ENCODE data around the gene FHOD3. TPM values are rescaled to one million over a fixed set of nuclear protein-coding genes. Genes with fewer than 3 reads are reported as not detected.

The FHOD3 gene
- total and polyA plus RNA-seq, 7 donors, result 5.4 to 98.2 (median 20.2) TPM

DNA sequence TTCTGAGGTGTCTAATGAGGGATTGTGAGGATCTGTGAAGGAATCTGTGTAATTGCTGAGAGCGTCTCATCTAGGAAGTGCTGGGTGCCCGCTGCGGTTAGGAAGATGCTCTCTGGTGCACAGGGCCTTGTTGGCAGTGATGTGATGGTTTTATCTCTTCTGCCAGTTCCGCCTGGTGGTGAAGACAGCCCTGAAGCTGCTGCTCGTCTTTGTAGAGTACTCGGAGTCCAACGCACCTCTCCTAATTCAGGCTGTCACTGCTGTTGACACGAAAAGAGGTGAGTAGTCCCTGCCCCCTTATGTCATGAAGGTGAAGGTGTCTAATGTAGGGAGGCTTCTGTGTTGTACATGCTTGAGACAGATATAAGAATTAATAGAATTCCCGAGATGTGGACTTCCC, 297.1 kb downstream of the FHOD3 start:
- DNase-seq, result no peak
- Histone ChIP-seq H3K27me3 (ENCODE audit: insufficient read depth in 3 of 3, low read length in 2 of 3) (no peaks in the 10 kb centered on the region), H3K9me3 (no peaks in the 10 kb centered on the region), H3K27ac (no peak overlapping the region), H3K36me3 (ENCODE audit: insufficient read depth in 1 of 2, low read depth in 1 of 2) (no peaks in the 10 kb centered on the region), H3K4me3 (no peak overlapping the region), H3K4me1 (no peaks in the 10 kb centered on the region)
- TF ChIP-seq, protein P1, sequence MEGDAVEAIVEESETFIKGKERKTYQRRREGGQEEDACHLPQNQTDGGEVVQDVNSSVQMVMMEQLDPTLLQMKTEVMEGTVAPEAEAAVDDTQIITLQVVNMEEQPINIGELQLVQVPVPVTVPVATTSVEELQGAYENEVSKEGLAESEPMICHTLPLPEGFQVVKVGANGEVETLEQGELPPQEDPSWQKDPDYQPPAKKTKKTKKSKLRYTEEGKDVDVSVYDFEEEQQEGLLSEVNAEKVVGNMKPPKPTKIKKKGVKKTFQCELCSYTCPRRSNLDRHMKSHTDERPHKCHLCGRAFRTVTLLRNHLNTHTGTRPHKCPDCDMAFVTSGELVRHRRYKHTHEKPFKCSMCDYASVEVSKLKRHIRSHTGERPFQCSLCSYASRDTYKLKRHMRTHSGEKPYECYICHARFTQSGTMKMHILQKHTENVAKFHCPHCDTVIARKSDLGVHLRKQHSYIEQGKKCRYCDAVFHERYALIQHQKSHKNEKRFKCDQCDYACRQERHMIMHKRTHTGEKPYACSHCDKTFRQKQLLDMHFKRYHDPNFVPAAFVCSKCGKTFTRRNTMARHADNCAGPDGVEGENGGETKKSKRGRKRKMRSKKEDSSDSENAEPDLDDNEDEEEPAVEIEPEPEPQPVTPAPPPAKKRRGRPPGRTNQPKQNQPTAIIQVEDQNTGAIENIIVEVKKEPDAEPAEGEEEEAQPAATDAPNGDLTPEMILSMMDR (IDR thresholded peaks at IDR 0.05), result no peak
- intact Hi-C loops (cut with DNase I), result no loop called here
- no peak for ATAC-seq
- WGBS, 3 donors, result 88 to 93% (median 91%) methylated on average over 9 of the region's 9 CpGs

DNA sequence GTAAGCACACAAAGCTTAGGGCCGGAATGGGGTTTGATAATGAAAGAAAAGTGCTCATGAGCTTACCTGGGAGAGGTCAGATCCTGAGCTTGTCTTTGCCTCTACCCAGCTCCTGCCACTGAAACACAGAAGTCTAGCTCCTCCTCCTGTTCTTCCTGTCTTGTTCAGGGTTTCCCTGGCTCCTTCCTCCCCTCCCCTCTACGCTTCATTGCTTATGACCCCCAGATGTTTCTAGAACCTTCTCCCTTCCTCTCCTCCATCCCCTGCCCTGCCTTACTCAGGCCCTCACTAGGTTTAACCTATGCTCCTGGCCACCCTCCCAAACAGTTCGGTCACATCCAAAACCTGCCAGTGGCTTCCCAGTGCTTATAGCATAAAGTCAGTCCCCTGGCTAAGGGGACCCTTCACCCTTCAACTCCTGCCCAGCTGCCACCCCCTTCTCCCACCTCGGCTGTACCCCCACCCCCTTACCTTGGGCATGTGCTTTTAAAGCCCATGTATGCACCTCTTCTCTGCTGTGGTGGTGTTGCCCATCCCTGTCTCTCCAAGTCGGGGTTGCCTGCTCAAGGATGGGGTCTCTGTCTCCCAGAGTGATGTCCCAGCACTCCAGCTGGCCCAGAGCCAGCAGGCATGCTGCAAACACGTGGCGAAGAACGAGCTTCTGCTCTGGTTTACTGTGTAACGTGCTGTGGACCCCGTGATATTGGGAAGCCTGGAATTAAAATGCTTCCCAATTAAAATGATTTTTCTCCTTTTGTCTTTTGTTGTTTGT, 297.7 kb downstream of the FHOD3 start:
- Histone ChIP-seq H3K36me3 (ENCODE audit: insufficient read depth in 1 of 2, low read depth in 1 of 2) (no peaks in the 10 kb centered on the region), H3K4me1 (no peaks in the 10 kb centered on the region), H3K9me3 (no peaks in the 10 kb centered on the region), H3K27me3 (ENCODE audit: insufficient read depth in 3 of 3, low read length in 2 of 3) (no peaks in the 10 kb centered on the region), H3K4me3 (no peak overlapping the region), H3K27ac (no peak overlapping the region)
- intact Hi-C loops (cut with DNase I), result no loop called here
- no peak for ATAC-seq
- 60 to 76% (median 68%) methylated on average over 10 of the region's 10 CpGs for WGBS, 3 donors
- TF ChIP-seq, protein P1 (IDR thresholded peaks at IDR 0.05), result no peak
- DNase-seq, result no peak

DNA sequence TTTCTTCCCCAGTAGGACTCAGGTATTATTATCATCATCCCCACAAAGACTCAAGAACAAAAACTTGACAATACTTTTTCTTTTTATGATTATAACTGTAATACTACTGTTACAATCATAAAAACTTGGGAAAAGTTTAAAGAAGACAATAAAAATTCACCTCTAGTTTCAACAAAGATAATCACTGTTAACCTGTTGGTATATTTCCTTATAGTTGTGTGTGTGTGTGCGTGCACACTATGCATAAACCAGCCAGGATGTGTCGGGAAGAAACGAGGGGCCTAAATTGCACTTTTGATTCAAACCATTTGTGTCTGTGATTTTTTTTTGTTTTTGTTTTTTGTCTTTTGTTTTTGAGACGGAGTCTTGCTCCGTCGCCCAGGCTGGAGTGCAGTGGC, 298.3 kb downstream of the FHOD3 start:
- H3K4me3 ChIP-seq, result no peak overlapping the region
- TF ChIP-seq, protein P1 (IDR thresholded peaks at IDR 0.05), result no peak
- WGBS, 3 donors, result 93 to 96% (median 96%) methylated on average over 6 of the region's 6 CpGs

DNA sequence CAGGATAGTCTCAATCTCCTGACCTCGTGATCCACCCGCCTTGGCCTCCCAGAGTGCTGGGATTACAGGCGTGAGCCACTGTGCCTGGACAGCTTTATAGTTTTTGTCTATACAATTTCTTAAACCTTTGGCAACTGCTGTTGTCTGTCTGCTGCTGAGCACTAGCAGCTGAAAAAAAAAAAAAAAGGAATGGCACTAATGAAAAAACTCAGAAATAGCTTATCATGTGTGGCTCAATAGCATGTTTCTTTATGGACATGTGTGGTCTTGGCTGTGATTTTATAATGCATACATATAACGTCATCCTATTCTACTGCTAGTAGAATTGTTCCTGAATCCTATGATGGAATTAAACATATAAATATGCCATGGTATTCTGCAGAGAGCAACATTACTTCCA, 300.1 kb downstream of the FHOD3 start:
- Histone ChIP-seq H3K4me1 (no peaks in the 10 kb centered on the region), H3K27ac (no peak overlapping the region), H3K27me3 (ENCODE audit: insufficient read depth in 3 of 3, low read length in 2 of 3) (no peaks in the 10 kb centered on the region), H3K36me3 (ENCODE audit: insufficient read depth in 1 of 2, low read depth in 1 of 2) (peaks cover 0 to 6% of the 10 kb centered on the region in 2 donors), H3K4me3 (no peak overlapping the region), H3K9me3 (no peaks in the 10 kb centered on the region)
- TF ChIP-seq, protein P1 (IDR thresholded peaks at IDR 0.05), result no peak
- no peak for DNase-seq
- no peak for ATAC-seq
- 90 to 94% (median 92%) methylated on average over 4 of the region's 4 CpGs for WGBS, 3 donors
- intact Hi-C loops (cut with DNase I), result no loop called here

More for the DNA sequence above, 298.3 kb downstream of the FHOD3 start:
- intact Hi-C loops (cut with DNase I), result no loop called here
- Histone ChIP-seq H3K9me3 (no peaks in the 10 kb centered on the region), H3K27me3 (ENCODE audit: insufficient read depth in 3 of 3, low read length in 2 of 3) (no peaks in the 10 kb centered on the region), H3K4me1 (no peaks in the 10 kb centered on the region), H3K27ac (no peak overlapping the region), H3K36me3 (ENCODE audit: insufficient read depth in 1 of 2, low read depth in 1 of 2) (no peaks in the 10 kb centered on the region)
- ATAC-seq, result no peak
- DNase-seq, result no peak

DNA sequence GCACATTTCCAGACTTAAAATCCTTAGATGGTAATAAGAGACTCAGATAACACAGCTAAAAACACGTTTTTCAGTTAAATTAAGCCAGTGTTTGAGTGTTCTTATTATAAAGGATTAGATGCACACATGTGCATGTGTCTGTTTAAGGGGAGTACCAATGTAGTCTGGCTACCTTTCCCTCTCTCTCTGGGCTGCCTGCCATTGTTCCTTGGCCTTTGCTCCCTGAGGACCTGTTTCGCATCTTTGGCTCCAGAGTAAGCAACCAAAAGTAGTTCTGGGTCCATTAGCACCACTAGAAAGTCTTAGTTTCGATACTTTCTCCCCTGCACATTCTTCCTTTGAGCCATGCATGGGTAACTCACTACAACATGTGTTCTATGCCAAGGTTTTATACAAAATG, 303.0 kb downstream of the FHOD3 start:
- 72 to 76% (median 74%) methylated on average over 3 of the region's 3 CpGs for WGBS, 3 donors
- Histone ChIP-seq H3K9me3 (no peaks in the 10 kb centered on the region), H3K27me3 (ENCODE audit: insufficient read depth in 3 of 3, low read length in 2 of 3) (no peaks in the 10 kb centered on the region), H3K36me3 (ENCODE audit: insufficient read depth in 1 of 2, low read depth in 1 of 2) (peaks cover 0 to 13% of the 10 kb centered on the region in 2 donors), H3K4me1 (no peaks in the 10 kb centered on the region), H3K27ac (no peak overlapping the region), H3K4me3 (no peak overlapping the region)
- TF ChIP-seq, protein P1 (IDR thresholded peaks at IDR 0.05), result no peak
- intact Hi-C loops (cut with DNase I), result no loop called here
- DNase-seq, result no peak
- ATAC-seq, result no peak
